ENCODE measurements around the gene EFNB2.

DNA sequence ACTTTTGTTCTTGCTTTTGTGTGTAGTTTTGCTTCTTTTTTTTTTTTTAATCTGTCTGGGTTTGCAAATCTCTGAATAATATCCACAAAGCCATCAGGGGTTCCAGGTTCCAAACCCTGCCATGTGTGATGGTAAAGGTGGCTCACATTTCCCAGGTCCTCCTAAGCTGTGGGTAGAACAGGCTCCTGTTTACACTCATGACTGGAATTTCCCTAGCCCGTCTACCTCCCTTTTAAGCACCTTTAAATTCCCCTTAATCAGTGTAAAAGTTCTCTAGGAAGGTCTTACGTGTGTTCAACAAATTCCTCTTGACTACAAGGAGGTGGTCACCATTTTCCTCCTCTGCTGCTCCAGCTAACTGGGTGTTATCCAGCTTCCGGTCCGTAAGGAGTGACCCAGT lies 62.8 kb downstream of the EFNB2 start:
- no peak for TF ChIP-seq EP300 (IDR thresholded peaks at IDR 0.05)
- TF ChIP-seq, protein P1, sequence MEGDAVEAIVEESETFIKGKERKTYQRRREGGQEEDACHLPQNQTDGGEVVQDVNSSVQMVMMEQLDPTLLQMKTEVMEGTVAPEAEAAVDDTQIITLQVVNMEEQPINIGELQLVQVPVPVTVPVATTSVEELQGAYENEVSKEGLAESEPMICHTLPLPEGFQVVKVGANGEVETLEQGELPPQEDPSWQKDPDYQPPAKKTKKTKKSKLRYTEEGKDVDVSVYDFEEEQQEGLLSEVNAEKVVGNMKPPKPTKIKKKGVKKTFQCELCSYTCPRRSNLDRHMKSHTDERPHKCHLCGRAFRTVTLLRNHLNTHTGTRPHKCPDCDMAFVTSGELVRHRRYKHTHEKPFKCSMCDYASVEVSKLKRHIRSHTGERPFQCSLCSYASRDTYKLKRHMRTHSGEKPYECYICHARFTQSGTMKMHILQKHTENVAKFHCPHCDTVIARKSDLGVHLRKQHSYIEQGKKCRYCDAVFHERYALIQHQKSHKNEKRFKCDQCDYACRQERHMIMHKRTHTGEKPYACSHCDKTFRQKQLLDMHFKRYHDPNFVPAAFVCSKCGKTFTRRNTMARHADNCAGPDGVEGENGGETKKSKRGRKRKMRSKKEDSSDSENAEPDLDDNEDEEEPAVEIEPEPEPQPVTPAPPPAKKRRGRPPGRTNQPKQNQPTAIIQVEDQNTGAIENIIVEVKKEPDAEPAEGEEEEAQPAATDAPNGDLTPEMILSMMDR (IDR thresholded peaks at IDR 0.05): no peak
